Mesothelial cell of epicardium (in vitro differentiated cells): ENCODE results near the gene DSCAM. TPM values are rescaled to one million over a fixed set of nuclear protein-coding genes. Genes with fewer than 3 reads are reported as not detected.

Experiments used
- DNase-seq, 2 experiments: peaks; one replicate each; pipeline ENCODE4 v3.0.0; 2021; ENCODE audit warnings: low spot score in 2 of 2; ENCODE audit not compliant: unreplicated experiment in 2 of 2
- H3K27ac Mint-ChIP-seq: 2 replicates; pipeline ENCODE4 v1.8.0; 2021; ENCODE audit warnings: mixed read lengths
- H3K27me3 Mint-ChIP-seq: 2 replicates; pipeline ENCODE4 v1.8.0; 2021; ENCODE audit warnings: low read depth, mixed read lengths
- H3K36me3 Mint-ChIP-seq: 2 replicates; pipeline ENCODE4 v1.8.0; 2021; ENCODE audit warnings: mixed read lengths
- H3K4me1 Mint-ChIP-seq: 2 replicates; pipeline ENCODE4 v1.8.0; 2021; ENCODE audit warnings: mixed read lengths
- H3K4me3 Mint-ChIP-seq: 2 replicates; pipeline ENCODE4 v1.8.0; 2021; ENCODE audit warnings: mild to moderate bottlenecking, moderate library complexity, mixed read lengths
- H3K9me3 Mint-ChIP-seq: 2 replicates; pipeline ENCODE4 v1.8.0; 2021; ENCODE audit warnings: mixed read lengths
- total RNA-seq: library from RNA; stranded (reverse); gene quantifications from 3 replicates; pipeline ENCODE4 v1.2.1, GENCODE V29; 2021
- TF ChIP-seq, protein P1 (sequence below): fragments of 200-600 bp; sonication (generic); IDR thresholded peaks from one replicate; pipeline ENCODE4 v1.5.0; 2021; ENCODE audit warnings: antibody characterized with exemption; ENCODE audit not compliant: unreplicated experiment

The DSCAM gene
- total RNA-seq, 1 donor from 2014 or later: not detected

DNA sequence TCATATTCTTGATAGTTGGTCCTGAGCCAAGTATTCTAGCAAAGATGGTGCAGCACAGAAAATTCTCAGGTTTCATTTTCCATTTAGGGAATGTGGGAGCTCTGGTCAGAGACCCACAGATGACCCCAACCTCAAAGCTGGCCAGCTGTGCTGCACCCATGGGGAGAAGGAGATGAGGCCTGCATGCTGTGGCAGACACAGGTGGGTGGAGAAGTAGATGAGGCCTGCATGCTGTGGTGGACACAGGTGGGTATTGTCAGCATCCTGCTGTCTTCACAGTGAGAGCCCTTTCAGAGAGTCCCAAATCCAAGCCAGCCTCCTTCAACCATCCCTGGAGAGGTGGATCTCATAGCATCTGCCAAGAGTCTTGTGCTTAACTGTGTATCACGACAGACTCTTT, 77.7 kb downstream of the DSCAM start:
- peaks cover 4% of the 10 kb centered on the region for H3K9me3 Mint-ChIP-seq
- H3K4me1 Mint-ChIP-seq: no peaks in the 10 kb centered on the region
- H3K27ac Mint-ChIP-seq: no peak overlapping the region
- TF ChIP-seq, protein P1, sequence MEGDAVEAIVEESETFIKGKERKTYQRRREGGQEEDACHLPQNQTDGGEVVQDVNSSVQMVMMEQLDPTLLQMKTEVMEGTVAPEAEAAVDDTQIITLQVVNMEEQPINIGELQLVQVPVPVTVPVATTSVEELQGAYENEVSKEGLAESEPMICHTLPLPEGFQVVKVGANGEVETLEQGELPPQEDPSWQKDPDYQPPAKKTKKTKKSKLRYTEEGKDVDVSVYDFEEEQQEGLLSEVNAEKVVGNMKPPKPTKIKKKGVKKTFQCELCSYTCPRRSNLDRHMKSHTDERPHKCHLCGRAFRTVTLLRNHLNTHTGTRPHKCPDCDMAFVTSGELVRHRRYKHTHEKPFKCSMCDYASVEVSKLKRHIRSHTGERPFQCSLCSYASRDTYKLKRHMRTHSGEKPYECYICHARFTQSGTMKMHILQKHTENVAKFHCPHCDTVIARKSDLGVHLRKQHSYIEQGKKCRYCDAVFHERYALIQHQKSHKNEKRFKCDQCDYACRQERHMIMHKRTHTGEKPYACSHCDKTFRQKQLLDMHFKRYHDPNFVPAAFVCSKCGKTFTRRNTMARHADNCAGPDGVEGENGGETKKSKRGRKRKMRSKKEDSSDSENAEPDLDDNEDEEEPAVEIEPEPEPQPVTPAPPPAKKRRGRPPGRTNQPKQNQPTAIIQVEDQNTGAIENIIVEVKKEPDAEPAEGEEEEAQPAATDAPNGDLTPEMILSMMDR: no peak
- DNase-seq: no peak
- peaks cover 2% of the 10 kb centered on the region for H3K27me3 Mint-ChIP-seq
- no peaks in the 10 kb centered on the region for H3K36me3 Mint-ChIP-seq
- no peak overlapping the region for H3K4me3 Mint-ChIP-seq

DNA sequence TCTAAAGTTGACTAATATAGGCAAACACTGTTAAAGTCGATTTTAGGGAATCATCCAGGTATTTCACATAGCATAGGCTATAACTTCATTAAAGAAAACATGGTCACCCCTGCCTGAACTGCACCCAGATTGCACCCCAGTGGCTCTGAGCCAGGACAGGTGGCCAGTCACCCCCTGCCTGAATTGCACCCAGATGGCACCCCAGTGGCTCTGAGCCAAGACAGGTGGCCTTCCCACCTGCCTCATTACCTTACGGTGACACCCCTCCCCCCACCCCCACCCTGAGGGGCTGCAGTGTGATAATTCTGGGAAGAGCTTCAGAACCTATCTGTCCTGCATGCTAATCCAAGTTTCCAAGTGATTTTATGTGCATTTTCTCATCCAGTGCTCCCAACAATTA, 78.9 kb downstream of the DSCAM start:
- no peak for DNase-seq
- Mint-ChIP-seq H3K27me3 (peaks cover 5% of the 10 kb centered on the region), H3K27ac (no peak overlapping the region), H3K9me3 (no peaks in the 10 kb centered on the region), H3K36me3 (no peaks in the 10 kb centered on the region), H3K4me1 (no peaks in the 10 kb centered on the region), H3K4me3 (no peak overlapping the region)
- TF ChIP-seq, protein P1: no peak

DNA sequence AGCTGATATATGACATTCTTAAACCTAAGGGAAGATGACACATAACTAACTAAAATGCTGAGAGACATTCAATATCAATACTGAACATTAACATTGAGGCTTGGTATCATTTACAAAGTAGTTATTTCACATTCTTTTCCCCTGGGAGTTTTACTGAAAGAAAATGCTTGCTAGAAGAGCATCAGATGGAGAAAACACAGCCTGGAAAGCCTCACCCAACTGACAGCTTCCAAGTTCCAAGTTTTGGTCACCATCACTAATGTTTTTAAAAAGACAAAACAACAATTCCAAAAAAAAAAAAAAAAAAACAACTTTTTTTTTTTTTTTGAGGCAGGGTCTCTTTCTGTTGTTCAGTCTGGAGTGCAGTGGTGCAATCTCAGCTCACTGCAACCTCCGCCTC, 80.6 kb downstream of the DSCAM start:
- H3K36me3 Mint-ChIP-seq: no peaks in the 10 kb centered on the region
- H3K4me1 Mint-ChIP-seq: no peaks in the 10 kb centered on the region
- H3K9me3 Mint-ChIP-seq: peaks cover 3% of the 10 kb centered on the region
- no peak overlapping the region for H3K4me3 Mint-ChIP-seq
- H3K27me3 Mint-ChIP-seq: peaks cover 21% of the 10 kb centered on the region
- no peak for DNase-seq
- TF ChIP-seq, protein P1: no peak
- H3K27ac Mint-ChIP-seq: no peak overlapping the region

DNA sequence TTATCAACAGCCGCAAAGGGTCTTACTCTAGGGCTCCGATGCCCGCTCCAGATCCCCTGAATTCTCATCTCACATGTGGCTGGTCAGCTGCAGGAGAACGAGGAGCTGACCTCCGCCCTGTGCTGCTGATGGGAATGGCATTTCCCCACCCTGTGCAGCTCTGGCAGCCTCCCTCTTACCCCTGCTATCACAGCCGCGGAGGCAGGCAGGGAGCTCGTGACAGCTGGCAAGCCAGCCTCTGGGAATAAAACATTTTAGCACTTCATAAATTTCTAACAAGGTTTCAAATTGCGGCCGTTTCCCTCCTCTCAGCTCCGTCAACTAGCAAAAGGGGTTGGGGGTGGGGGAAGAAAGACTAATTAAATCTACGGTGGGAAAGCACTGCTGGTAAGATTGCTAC, 81.1 kb downstream of the DSCAM start:
- no peaks in the 10 kb centered on the region for H3K36me3 Mint-ChIP-seq

DNA sequence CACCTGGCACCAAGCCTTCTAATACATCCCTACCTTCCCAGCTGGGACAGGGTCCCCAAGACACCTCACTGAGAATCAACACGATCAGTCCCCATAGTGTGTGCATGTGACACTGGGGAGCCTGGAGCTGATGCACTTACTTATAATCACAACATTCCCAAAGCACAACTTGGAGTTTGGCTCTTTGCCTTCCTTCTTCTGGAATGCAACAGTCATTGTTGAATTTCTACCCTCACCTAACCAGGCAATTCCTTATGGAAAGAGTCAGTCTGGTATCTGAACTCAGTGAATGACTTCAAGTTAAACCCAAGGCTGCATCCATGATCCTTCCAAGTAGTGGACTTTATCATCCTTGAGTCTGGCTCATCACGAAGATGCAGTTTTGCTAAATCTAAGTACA, 86.1 kb downstream of the DSCAM start:
- H3K27ac Mint-ChIP-seq: no peak overlapping the region
- TF ChIP-seq, protein P1: no peak
- H3K9me3 Mint-ChIP-seq: peaks cover 7% of the 10 kb centered on the region
- no peaks in the 10 kb centered on the region for H3K4me1 Mint-ChIP-seq
- H3K36me3 Mint-ChIP-seq: no peaks in the 10 kb centered on the region
- no peak for DNase-seq
- H3K27me3 Mint-ChIP-seq: peaks cover 28% of the 10 kb centered on the region
- no peak overlapping the region for H3K4me3 Mint-ChIP-seq

More for the DNA sequence above, 81.1 kb downstream of the DSCAM start:
- no peak overlapping the region for H3K4me3 Mint-ChIP-seq
- peaks cover 25% of the 10 kb centered on the region for H3K27me3 Mint-ChIP-seq
- DNase-seq: no peak
- peaks cover 3% of the 10 kb centered on the region for H3K9me3 Mint-ChIP-seq
- TF ChIP-seq, protein P1: no peak
- no peaks in the 10 kb centered on the region for H3K4me1 Mint-ChIP-seq
- H3K27ac Mint-ChIP-seq: no peak overlapping the region

DNA sequence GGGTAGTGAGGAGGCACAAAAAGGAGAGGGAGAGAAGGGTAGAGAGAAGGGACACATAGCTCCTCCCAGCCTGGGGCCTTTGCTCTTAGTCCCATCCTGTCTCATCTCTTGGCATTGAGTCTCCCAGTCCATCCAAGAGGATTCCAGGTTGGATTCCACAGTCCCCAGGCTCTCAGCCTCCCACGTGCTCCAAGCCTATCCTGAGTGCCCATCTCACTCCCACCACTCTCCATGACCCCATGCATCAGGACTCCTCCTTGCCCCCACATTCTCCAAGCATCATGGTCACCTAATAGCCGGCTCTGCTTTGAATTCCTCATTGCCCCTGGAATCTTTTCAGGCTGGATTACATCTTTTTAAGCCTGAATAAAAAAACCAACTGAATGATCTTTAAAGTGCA, 87.9 kb downstream of the DSCAM start:
- Mint-ChIP-seq H3K4me3 (no peak overlapping the region), H3K27me3 (peaks cover 31% of the 10 kb centered on the region), H3K27ac (no peak overlapping the region), H3K36me3 (no peaks in the 10 kb centered on the region), H3K4me1 (no peaks in the 10 kb centered on the region), H3K9me3 (peaks cover 7% of the 10 kb centered on the region)
- TF ChIP-seq, protein P1: no peak
- DNase-seq: no peak
